Left kidney (tissue), 8 donors: ENCODE data around the gene HCN2. TPM values are rescaled to one million over a fixed set of nuclear protein-coding genes. Genes with fewer than 3 reads are reported as not detected.

Experiments
- DNase-seq: peaks from one replicate; pipeline ENCODE4 v3.0.0-alpha.2; 2013
- long read RNA-seq, 8 donors: transcript quantifications; one replicate each; lab custom pipeline, GENCODE V29; 2026
- polyA plus RNA-seq: library from polyadenylated mRNA; unstranded; fragments of 120-200 nt; gene quantifications from one replicate; pipeline ENCODE4 v1.2.1, GENCODE V29; 2013; ENCODE audit not compliant: insufficient read length

The HCN2 gene
- polyA plus RNA-seq = 0.32 TPM
- long read RNA-seq, donor 1, partial matches to known transcripts = 28 of 33 reads
- long read RNA-seq, donor 1, other reads (novel, unspliced or antisense) = 5 of 33 reads
- long read RNA-seq, donor 2 = 0 reads
- long read RNA-seq, donor 3 = 0 reads
- long read RNA-seq, donor 4 = 0 reads
- long read RNA-seq, donor 5 = 0 reads
- long read RNA-seq, donor 6, partial matches to known transcripts = 17 of 17 reads
- long read RNA-seq, donor 6, other reads (novel, unspliced or antisense) = 0 of 17 reads
- long read RNA-seq, donor 7 = 0 reads
- long read RNA-seq, donor 8 = 0 reads

GRCh38 chr19:589693-590395 is at the start of gene HCN2:
TSS of gene HCN2 (plus strand) at chr19:589881. CDS start at chr19:589946, 65 bp downstream.
- DNase-seq = no peak

DNA sequence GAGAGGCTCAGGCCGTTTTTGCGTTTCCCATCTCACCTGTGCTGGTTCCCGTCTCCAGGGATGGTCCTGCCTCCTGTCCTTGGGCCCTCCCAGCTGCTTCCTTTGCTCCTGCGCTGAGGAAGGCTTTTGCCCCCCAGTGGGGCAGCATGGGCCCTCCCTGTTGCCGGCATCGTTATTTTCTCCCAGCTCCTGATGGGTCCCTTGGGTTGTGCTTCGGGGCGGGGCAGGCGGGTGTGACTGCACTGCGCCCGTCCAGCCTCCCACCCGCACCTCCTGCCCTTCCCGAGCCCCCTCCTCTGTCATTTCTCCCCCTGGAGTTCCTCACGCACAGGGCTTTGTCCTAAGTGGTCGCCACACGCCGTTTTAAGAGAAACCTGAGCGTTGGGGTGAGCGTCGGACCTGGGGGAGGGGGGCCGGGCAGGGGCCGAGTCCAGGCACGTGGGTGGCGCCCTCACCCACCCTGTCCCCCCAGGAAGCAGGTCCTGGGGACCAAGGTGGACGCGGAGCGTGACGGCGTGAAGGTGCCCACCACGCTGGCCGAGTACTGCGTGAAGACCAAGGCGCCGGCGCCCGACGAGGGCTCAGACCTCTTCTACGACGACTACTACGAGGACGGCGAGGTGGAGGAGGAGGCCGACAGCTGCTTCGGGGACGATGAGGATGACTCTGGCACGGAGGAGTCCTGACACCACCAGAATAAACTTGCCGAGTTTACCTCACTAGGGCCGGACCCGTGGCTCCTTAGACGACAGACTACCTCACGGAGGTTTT is 48.6 kb upstream of the HCN2 start:
- no peak for DNase-seq

DNA sequence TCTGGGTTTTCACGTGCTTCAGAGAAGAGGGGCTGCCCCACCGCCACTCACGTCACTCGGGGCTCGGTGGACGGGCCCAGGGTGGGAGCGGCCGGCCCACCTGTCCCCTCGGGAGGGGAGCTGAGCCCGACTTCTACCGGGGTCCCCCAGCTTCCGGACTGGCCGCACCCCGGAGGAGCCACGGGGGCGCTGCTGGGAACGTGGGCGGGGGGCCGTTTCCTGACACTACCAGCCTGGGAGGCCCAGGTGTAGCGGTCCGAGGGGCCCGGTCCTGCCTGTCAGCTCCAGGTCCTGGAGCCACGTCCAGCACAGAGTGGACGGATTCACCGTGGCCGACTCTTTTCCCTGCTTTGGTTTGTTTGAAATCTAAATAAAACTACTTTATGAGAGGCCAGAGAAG is 48.0 kb upstream of the HCN2 start:
- no peak for DNase-seq

DNA sequence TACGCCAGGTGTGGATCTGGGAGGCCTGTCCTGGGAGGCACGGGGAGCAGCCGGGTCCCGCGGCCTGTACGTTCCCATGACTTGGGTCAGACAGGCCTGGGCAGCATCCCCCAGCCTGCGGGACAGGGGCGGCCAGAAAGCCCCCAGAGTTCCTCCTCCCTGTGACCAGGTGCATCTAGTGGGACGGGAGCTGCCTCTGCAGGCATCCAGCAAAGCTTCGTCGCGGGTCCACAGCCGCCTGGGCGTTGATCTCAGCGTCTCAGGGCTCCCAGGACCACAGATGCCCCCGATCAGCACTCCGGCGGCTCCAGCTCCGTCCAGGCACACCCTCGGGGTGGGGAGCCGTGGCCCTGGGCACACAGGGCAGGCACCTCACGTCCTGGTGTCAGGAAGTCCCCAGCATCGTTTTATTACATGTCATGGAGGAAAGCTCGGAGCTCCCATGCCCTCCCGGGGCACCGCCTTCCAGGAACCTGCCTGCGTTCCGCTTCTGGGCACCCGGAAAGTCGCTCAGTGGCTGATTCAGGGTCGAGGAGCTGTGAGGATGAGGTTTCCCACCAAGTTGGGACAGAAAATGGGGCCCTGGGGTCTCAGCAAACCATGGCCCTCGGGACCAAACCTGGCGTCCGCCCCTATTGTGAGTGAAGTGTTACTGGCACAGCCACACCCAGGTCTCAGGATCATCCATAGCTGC is 47.4 kb upstream of the HCN2 start:
- DNase-seq = no peak

GRCh38 chr19:543910-544608 is 45.6 kb upstream of the HCN2 start, which contains the start of gene GZMM:
TSS of gene GZMM (plus strand) at chr19:544053. CDS start at chr19:544072, 19 bp downstream.
- DNase-seq = no peak

GRCh38 chr19:547117-547516 is 42.6 kb upstream of the HCN2 start:
- DNase-seq = no peak

DNA sequence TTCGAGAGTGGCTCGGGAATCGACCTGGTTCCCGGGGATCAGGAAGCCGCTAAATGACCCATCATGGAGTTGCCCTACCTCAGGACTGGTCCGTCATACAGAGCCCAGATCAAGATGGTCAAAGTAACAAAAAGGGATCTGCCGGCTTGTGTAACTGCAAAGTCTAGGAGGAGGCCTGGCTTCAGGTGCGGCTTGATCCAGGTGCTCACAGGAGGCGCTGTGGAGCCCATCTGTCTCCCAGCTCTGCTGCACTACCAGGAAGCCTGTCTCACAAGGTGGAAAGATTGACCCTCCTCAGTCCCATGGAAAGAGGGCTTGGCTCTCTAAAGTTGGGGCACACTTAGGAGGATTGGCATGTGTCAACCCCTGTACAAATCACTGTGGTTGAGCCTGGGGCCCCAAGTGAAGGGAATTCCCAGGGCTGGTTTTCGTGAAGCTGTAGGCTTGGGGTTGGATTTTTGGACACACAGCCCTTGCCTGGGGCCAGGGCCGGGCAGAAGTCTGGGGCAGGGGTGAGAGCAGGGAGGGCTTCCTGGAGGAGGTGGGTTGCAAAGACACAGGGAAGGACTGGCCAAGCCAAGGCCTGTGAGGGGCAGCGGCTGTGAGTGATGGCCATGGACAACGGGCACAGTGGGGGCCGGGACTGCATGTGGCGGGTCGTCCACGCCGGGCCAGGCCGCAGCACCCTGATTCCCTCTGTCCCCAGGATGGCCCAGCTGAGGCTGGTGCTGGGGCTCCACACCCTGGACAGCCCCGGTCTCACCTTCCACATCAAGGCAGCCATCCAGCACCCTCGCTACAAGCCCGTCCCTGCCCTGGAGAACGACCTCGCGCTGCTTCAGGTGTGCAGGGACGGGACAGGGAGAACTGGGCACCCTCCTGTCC is 41.6 kb upstream of the HCN2 start:
- no peak for DNase-seq

DNA sequence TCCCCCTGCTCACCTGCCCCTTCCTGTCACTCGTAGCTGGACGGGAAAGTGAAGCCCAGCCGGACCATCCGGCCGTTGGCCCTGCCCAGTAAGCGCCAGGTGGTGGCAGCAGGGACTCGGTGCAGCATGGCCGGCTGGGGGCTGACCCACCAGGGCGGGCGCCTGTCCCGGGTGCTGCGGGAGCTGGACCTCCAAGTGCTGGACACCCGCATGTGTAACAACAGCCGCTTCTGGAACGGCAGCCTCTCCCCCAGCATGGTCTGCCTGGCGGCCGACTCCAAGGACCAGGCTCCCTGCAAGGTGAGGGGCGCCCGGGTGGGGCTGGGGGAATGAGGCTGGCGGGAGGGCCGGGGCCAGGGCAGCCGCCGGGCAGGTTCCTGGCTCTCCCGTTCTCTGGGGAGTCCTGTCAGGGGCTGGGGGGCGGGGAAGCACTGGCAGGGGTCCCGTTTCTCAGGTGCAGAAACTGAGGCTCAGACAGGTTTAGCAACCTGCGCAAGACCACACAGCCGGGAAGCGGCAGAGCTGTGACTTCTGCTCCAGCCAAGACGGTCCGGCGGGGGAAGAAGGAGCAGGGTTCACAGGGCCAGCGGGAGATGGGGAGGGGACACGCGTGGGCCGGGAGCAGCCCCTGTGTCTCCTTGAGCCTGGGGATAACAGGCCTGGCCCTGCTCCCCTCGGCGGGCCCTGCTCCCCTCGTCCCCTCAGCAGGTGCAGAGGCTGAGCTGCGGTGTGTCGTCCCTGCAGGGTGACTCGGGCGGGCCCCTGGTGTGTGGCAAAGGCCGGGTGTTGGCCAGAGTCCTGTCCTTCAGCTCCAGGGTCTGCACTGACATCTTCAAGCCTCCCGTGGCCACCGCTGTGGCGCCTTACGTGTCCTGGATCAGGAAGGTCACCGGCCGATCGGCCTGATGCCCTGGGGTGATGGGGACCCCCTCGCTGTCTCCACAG is 40.5 kb upstream of the HCN2 start:
- DNase-seq = no peak

DNA sequence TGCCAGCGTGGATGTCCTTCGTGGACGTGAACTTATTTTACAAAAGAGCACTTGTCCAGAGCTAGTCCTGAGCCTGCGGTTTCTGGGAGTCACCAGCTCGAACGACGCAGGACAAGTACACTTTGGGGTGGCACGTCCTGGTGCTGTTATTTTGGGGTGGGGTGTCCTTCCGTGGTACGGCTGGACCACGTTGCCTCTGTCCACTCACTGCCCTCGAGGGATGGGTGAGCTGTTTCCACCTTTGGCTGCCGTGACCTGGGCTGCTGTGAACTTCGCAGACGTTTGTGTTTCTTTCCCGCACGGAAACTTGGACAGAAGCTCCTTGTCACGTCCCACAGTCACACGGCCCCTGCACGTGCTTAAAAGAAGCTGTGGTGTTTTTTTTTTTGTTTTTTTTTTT is 34.9 kb upstream of the HCN2 start:
- DNase-seq = no peak

DNA sequence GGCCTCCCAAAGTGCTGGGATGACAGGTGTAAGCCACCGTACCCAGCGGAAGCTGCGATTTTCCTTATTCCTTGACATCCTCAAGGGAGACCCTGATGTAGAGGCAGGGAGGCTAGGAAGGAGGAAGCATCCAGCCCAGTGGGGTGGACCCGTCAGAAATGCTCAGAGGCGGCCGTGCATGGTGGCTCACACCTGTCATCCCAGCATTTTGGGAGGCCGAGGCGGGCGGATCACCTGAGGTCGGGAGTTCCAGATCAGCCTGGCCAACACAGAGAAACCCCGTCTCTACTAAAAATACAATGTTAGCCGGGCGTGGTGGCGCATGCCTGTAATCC is 34.2 kb upstream of the HCN2 start:
- no peak for DNase-seq

DNA sequence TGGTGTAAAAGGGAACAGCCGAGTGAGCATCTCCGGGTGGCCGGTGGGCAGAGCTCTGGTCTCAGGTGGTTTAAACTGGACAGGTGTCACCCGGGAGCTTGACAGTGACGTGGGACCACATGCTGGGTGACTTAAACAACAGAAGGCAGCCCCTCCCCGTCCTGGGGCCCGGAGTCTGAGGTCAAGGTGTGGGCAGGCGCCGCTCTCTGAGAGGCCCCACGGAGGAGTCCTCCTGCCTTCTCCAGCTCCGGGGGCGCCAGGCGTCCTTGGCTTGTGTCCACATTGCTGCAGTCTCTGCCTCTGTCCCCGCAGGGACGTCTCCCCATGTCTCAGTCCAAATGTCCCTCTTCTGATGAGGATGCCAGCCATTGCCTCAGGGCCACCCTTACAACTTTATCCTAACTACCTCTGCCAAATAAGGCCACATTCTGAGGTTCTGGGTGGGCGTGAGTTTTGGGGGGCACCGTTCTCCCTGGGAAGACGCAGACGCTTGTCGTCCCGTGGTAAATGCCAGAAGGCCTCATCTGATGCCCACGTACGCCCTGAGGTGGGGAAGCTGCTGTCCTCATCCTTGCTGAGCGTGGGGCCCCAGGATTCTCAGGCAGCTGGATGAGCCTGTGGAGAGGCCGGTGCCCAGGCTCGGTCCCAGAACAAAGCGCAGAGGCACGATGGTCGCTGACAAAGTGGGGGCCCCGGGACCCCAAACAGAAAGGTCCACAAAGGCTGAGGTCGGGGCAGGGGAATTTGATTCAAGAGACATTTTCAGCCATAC is 32.9 kb upstream of the HCN2 start:
- no peak for DNase-seq

DNA sequence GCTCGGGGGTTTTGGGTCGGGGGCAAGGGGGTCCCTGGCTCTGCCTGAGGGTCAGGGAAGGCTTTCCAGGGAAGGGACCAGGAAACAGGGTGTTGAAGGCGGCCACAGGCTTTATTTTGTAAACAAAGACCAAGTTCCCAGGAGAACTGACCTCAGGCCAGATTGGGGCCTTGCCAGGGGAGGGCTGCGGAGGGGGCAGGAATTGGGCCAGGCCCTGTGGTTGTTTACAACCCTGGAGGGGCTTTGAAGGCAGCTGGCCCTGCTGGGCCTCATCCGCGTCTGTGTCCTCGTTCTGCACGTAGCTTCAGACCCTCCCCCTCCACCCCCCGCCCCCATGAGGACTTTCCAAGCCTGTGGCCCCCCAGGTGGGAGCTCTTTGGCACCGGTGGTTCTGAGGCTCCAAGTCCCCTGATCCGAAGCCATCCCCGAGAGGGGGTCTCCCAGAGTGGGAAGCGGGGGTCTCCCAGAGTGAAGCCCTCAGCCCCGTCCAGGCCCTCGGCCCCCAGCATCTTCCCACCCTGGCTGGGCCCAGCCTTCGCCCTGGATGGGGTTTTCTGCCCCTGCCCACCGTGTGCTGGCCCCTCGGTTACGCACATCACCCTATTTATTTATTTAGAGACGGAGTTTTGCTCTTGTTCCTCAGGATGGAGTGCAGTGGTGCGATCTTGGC is 30.8 kb upstream of the HCN2 start:
- no peak for DNase-seq

DNA sequence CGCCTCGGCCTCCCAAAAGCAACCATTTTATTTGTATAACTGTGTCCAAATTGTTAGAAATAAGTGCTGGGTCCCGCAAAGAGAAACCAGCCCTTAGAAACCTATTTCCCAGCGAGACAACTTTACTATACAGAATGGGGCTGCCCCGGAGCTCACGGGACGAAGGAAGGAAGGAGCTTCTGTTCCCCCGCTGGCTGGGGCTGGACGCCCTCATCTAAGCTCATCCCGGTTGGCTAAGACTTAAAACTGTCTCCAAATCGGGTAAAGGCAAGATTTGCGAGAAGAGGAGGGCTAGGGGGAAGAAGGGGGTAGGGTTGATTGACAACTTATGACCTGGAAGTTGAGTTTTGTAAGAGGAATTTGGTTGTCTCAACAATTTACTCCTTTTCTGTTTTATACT is 29.6 kb upstream of the HCN2 start:
- DNase-seq = no peak

- no peak for DNase-seq
Observed at GRCh38 chr19:566403-566802, 23.3 kb upstream of the HCN2 start.

DNA sequence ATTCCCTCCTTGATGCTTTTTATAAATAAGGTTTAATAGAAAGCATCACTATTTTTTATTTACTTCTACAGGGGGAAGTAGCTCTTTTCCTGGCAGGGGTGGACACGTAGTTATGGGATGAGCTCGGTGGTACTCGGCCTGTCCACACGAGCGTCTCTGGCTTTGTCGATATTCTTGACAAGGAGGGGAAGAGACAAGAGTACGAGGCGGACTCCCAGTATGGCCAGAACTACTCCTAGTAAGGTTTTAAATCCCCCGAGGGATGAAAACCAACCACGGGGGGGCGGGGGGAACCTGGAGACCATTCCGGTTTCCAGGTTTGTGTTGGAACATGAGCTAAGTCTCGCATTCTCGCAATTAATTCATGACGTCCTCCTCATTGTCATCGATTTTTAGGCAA is 22.8 kb upstream of the HCN2 start:
- no peak for DNase-seq

GRCh38 chr19:567296-567900 is 22.3 kb upstream of the HCN2 start:
- DNase-seq = no peak

DNA sequence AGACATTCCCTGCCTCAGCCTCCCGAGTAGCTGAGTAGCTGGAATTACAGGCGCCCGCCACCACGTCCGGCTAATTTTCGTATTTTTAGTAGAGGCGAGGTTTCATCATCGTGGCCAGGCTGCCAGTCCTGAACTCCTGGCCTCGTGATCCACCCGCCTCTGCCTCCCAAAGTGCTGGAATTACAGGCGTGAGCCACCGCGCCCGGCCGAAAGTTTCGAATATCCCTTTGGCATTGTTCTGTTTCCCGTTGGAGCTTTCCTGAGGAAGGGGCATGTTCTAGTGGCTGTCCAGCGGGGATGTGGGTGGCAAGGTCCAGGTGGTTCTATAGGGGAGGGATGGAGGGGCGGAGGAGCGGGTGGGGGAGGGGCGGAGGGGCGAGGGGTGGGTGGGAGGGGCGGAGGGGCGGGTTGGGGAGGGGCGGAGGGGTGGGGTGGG is 19.4 kb upstream of the HCN2 start:
- no peak for DNase-seq
